Right forelimb (tissue), 1 donor: ENCODE data around the gene DENND5B.
"Not testable (repeated sequence)": the region's sequence is repeated elsewhere in the genome, so short reads cannot be mapped to it uniquely, and the experiment has no call there.

Source experiments
- DNase-seq: peaks from one replicate; pipeline ENCODE4 v3.0.0-alpha.2; 2018

Gene DENND5B

GRCh38 chr12:31550590-31550989 is 40.3 kb downstream of the DENND5B start:
- not testable (repeated sequence) for DNase-seq

GRCh38 chr12:31536672-31537071 is 54.3 kb downstream of the DENND5B start:
- no peak for DNase-seq

- DNase-seq: no peak
Observed at GRCh38 chr12:31533470-31533869, 57.5 kb downstream of the DENND5B start.

- no peak for DNase-seq
Observed at GRCh38 chr12:31531893-31532292, 59.0 kb downstream of the DENND5B start.

GRCh38 chr12:31528095-31528494 is 62.8 kb downstream of the DENND5B start:
- DNase-seq: no peak

DNA sequence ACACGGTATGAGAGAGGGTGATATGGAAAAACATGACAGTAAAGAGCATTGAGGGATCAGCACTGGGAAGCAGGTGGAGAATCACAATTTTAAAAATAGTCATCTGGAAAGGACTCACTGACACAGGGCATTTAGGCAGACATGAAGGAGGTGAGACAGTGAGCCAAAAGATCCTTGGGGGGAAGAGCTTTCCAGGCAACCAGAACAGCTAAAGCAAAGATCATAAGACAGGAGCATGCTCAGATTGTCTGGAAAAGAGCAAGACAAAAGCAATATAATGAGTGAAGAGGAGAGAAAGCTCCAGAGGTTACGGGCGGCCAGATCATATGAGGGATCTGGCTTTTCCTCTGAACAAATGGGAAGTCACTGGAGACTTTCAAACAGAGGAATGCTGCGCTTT is 63.9 kb downstream of the DENND5B start:
- no peak for DNase-seq

- DNase-seq: no peak
Observed at GRCh38 chr12:31526158-31526546, 64.8 kb downstream of the DENND5B start.

- no peak for DNase-seq
Observed at GRCh38 chr12:31525496-31526157, 65.3 kb downstream of the DENND5B start.

DNA sequence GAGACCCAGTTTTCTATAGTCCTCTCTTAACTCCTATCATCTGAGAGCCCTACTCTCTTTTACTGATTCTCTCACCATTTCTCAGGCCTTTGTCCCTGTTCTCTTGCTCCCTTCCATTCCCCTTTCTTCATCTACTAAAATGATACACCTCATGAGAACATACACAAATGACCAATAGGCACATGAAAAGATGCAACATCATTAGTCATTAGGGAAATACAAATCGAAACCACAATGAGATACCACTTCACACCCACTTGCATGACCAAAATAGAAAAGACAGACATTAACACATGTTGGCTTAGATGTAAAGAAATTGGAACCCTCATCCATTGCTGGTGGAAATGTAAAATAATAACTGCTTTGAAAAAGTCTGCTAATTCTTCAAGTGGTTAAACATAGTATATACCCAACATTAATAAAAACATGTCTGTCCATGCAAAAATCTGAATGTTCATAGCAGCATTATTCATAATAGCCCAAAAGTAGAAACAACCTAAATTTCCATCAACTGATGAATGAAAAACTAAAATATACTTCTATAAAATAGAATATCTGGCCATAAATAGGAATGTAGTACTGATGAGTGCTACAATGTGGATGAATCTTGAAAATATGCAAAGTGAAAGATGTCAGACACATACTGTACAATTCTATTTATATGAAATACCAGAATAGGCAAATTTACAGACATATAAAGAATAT is 66.0 kb downstream of the DENND5B start:
- no peak for DNase-seq

DNA sequence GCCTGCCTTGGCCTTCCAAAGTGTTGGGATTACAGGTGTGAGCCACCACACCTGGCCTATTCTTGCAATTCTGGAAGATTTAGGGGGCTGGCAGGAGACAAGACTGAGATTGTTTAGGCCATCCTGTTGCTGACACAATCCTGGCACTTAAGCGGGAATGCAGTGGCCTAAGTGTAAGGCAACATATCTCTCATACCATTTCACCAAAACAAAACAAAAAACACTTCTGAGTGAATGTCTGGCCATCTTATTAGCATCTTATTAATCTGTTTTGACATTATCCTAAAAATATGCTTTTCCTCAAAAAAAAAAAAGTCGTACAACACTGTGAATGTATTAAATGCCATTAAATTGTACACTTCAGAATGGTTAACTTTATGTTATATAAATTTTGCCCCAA is 67.6 kb downstream of the DENND5B start:
- no peak for DNase-seq

- no peak for DNase-seq
Observed at GRCh38 chr12:31522607-31523006, 68.3 kb downstream of the DENND5B start.

GRCh38 chr12:31521964-31522363 is 69.0 kb downstream of the DENND5B start:
- DNase-seq: no peak

- no peak for DNase-seq
Observed at GRCh38 chr12:31519511-31519910, 71.4 kb downstream of the DENND5B start.

GRCh38 chr12:31518680-31519227 is 72.2 kb downstream of the DENND5B start:
- no peak for DNase-seq

GRCh38 chr12:31517994-31518393 is 72.9 kb downstream of the DENND5B start:
- no peak for DNase-seq

DNA sequence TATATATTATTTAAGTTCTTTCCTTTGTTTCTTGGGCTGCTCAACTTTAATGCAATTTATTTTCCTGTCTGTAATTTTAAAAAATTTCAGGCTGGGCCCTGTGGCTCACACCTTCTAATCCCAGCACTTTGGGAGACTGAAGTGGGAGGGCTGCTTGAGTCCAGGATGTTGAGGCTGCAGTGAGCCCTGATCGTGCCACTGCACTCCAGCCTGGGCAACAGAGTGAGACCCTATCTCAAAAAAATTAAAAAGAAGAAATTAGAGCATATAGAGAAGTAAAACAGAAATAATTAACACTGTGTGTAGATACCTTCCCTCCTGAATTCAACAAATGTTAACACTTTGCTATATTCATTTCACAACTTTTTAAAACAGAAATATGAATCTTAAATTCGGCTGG is 74.2 kb downstream of the DENND5B start:
- no peak for DNase-seq

- no peak for DNase-seq
Observed at GRCh38 chr12:31514912-31515311, 76.0 kb downstream of the DENND5B start.

DNA sequence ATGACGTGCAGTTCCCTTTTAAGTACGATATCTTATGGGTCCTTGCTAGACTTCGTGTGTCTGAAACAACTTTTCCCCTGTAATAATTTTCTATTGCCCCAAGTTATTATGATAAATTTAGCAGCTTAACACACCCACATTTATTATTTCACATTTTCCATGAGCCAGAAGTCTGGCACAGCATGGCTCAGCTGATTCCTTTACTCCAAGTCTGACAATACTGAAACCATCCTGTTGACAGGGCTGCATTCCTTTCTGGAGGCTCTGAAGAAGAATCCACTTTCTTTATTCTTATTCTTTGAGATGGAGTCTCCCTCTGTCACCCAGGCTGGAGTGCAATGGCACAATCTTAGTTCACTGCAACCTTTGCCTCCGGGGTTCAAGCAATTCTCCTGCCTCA is 80.9 kb downstream of the DENND5B start:
- DNase-seq: no peak

DNA sequence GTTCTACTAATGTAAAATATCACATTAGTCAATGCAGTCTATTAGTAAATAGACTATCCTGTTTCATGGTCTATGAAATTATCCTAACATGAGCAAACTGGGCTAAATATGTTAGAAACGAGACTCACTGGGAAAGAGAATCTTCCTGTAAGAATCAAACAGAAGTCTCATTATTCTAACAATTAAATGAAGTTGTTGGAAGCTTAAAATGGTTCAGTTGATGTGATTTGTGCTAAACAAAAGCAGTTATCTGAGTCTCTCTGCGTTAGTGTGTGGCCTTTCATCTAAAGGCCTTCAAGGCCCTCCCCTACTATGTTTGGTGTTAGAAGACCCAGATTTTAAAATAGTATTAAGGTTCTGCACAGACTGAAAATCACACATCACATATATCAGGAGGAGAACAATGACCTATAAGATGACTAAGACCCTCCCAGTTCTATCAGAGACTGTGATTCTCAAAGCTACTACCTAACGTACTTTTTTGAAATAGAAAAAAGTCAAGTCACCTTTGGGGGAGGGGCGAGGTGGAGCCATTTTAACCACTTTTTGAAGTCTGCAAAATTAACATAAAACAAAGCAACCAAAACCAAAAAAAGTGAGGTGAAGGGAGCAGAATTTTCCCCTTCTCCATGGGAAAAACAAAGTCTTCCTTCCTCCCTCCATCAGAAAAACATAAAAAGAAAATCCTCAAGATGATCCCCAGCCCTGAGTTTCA is 82.3 kb downstream of the DENND5B start:
- DNase-seq: no peak

- DNase-seq: no peak
Observed at GRCh38 chr12:31507966-31508365, 83.0 kb downstream of the DENND5B start.

DNA sequence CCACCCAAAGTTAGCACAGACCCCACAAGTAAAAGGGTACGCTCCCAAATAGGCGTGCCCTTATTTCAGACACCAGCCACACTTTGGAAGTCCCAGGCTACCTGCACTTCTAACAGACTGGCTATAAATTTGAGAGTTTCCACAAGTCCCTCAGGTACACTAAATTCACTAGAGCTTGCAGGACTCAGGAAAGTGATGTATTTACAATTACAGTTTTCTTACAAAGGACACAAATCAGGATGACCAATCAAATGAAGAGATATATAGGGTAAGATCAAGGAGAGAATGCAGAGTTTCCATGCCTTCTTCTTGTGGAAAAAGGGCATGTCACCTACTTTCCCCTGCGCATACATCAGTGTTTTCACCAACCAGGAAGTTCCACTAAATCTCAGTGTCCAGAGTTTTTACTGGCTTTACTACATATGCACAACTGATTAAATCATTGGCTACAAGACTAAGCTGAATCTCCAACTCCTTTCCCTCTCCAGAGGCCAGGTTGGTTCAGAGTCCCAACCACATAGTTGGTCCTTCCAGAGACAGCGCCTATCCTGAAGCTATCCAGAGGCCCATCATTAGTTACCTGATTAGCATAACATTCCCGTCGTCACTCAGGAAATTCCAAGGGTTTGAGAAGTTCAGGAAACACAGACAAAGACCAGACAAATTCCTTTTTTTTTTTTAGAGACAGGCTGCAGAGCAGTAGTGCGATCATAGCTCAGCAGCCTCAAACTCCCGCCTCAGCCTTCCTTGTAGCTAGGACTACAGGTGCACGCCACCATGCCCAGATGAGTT is 84.2 kb downstream of the DENND5B start:
- no peak for DNase-seq

GRCh38 chr12:31504625-31505222 is 86.2 kb downstream of the DENND5B start:
- no peak for DNase-seq

- DNase-seq: not testable (repeated sequence)
Observed at GRCh38 chr12:31501014-31501413, 89.9 kb downstream of the DENND5B start.
